CD1c-positive myeloid dendritic cell (primary cell): ENCODE results near the gene RASGRP2.

Experiments
- DNase-seq: peaks from one replicate; pipeline ENCODE4 v3.0.0-alpha.2; 2016; ENCODE audit errors: extremely low spot score

Gene RASGRP2

GRCh38 chr11:64755681-64756361, 11.9 kb upstream of the RASGRP2 start:
- no peak for DNase-seq

DNA sequence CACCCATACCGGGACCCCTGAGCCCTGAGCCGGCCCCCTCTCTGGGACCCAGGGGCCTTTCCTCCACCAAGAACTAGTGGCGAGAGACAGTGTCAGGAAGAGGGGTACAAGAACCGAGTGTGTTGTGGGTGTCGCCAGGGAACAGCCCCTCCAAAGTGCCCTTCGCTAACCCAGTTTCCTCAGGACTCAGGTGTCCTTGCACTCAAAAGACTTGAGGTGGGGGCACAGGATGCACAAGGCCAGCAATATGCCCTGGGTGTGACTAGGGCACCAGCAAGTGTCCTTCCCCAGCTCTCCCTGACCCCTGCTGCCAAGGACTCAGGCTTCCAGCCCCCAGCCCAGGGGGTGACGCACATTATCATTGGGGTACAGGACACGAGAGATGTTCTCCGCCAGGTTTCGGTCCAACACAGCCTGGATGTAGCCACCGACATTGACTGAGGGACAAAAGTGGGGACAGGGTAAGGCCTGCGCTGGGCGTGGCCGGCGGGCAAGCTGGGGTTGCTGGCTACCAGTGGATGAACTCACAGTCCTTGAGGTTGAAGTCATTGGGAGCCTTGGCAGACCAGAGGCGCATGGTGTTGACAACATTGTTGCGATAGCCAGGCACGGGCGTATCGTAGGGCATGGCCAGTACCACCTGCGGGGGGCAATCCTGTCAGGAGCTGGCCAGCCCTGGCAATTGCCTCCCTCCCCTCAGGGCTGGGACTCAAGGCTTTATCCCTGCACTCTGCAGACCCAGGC, 11.1 kb upstream of the RASGRP2 start:
- DNase-seq: no peak

GRCh38 chr11:64754124-64754918, 10.4 kb upstream of the RASGRP2 start:
- no peak for DNase-seq

GRCh38 chr11:64753380-64754123, 9.6 kb upstream of the RASGRP2 start:
- no peak for DNase-seq

DNA sequence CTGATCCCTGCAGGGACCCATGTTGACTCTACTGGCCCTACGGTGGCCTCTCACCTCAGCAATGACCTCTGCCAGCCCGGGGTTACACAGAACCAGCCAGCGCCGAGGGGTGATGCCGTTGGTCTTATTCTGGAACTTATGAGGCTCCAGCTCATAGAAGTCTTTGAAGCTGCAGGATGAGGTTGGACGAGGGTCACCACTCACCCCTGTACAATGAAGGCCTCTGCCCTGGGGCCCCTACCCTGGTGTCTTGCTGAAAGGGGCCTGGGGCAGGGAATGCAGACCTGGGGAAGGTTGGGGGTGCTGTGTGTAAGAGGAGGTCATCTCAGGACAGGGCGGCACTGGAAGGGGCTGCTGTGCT, 9.1 kb upstream of the RASGRP2 start:
- no peak for DNase-seq

GRCh38 chr11:64752175-64752970, 8.4 kb upstream of the RASGRP2 start:
- no peak for DNase-seq

GRCh38 chr11:64751580-64751979, 7.6 kb upstream of the RASGRP2 start:
- DNase-seq: no peak

DNA sequence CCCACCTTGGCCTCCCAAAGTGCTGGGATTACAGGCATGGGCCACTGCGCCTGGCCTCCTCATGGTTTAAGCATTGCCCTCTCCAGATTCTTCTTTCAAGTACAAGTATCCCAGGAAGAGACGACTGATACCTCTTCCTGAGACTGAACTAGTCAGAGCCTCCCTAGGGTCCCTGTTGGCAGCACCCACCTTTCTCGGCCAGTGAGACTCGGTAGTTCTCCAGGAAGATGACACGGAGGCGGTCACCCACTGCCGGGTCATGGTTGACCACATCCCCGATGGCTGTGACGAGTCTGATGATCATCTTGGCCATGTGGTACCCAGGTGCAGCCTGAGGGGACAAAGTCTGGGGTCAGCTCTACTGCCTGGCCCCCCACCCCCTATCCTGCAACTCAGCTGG, 7.2 kb upstream of the RASGRP2 start:
- no peak for DNase-seq

- no peak for DNase-seq
Observed at GRCh38 chr11:64750361-64751054, 6.6 kb upstream of the RASGRP2 start.

GRCh38 chr11:64747961-64748665, 4.2 kb upstream of the RASGRP2 start:
- no peak for DNase-seq

- no peak for DNase-seq
Observed at GRCh38 chr11:64746486-64746885, 2.5 kb upstream of the RASGRP2 start.

DNA sequence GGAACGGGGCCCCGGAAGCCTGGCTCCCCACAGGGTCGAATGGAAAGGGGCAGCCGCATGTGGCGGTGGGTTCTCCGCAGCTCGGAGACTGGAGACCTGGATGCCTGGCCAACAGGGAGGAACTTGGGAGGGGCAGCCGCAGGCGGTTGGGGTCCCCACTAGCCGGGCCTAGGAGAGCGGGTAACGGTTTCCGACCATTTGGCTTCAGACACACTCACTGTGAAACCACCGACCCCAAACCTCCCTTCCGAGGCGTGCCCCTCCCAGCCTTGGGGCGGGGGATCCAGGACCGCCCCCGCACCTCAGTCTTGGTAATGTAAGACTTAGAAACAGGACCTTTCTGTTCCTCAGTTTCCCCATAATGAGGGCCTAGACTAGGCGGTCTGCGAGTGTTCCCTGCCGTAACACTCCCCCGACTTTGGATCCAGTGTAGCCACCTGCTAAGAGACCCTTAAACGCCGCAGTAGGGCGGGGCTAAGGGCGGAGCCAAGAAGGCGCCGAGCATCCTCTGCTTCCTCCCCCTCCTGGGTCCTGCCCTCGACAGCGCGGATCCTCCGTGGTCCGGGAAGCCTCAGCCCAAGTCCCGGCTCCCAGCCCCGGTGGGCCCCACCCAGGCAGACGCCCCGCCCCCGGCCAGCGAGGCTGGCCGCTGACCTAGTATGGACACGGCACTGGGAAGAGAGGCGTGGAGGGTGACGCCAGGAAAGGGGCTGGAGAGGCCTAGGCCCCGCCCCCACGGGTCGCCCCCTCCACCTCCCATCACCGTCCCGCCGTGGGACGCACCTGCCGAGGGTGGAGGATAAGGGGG, 1.8 kb upstream of the RASGRP2 start:
- DNase-seq: peak; percentile 59

- peak; percentile 77 for DNase-seq
Observed at GRCh38 chr11:64745189-64745520, 1.2 kb upstream of the RASGRP2 start.

DNA sequence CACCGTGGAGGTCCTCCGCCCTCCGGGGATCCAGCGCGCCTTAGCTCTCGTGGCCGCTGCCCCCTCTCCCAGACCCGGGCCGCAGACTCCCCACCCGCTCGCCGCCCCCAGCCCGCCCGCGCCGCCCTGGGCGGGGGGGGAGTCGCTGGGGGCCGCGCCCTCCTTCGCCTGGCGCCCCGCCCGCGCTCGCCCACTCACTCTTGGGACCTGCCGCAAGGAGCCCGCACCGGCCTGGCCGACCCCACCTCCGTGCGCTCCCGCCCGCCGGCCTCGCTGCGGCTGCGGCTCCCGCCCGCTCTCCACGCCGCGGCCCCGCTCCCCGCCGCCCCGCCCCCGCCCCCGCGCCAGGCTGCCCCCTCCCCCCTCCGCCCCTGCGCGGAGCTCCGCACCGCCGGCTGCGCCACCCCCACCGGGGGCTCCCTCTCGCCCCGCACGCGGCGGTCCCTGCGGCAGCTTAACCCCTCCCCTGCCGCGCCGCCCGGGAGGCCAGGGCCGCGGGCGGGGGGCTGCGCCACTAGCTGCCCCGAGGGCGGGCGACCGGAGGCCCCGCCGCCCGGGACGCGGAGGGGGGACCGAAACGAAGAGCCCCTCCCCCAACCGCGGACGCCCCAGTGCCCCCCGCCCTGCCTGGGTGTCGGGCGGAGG, 724 bp upstream of the RASGRP2 start:
- no peak for DNase-seq

- peak; percentile 85 for DNase-seq
Observed at GRCh38 chr11:64742889-64743590, 902 bp downstream of the RASGRP2 start.

DNA sequence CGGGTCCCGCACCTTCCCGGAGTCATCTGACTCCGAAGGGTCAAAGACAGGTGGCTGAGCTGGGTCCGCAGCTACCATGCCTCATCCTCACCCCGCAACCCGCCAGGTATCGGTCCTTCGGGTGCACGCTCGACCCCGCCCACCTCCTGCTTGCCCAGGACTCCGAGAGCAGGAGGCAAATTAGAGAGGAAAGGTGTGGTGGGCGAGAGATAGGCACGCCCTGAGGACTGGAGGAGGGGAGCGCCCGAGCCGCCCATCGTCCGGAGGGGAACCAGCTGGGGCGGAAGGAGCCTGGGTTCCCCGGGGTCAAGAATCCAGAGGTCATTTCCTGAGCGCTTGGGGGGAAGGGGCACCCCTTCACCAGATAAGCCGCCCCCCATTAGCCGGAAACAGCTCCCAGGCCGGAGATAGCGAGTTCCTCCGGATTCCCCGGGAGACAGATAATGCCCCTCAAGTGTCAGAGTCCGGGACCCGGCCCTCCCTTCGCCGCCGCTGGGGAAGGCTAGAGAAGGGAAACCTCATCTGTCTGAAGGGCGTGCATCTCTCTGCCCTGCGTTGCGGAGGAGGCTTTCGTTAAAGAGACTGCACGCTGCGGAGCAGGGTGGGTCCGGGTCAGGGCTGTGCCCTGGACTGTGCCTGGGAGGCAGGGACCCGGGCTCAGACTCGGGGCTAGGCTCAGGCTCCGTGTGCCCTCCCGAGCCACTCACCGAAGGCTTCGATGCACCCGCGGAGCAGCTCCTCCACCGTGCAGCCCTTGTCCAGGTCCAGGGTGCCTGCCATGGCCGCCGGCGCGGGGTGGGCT, 1.7 kb downstream of the RASGRP2 start:
- peak; percentile 46 for DNase-seq

DNA sequence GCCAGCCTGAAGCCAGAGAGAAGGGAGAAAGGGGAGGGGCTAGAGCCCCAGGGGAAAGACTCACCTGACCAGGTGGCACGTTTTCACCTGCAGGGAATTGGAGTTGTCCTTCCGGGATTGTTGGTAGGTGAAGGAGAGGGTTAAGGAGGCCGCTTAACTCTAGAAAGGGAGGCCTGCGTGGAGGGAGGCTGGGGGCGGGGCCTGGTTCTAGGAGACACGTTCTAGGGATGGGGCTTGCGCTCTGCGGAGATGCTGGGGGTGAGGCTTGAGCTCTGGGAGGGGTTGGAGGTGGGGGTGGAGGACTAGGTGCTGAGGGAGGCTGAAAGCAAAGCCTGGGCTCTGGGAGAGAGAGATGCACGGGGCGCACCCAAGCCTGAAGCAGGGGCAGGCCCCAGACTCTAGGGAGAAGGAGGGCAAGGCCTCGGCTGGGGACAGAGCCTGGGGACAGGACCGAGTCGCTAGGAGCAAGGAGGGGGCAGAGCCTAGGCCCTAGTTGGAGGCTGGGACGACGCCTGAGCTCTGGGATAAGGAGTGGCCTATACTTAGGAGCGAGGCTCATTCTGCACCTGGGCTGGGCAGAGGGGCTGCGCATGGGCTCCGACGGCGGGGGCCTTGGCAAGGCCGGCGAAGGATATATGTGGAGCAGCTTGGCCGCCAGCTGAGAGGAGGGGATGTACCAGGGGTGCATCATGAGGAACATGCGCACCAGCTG, 2.4 kb downstream of the RASGRP2 start:
- DNase-seq: no peak
